DND-41 (cell line): Measurements from ENCODE around the gene INSYN2A.

ENCODE experiments used
- CTCF ChIP-seq: IDR thresholded peaks from 2 replicates; pipeline ENCODE4 v1.5.1; 2012; ENCODE audit warnings: borderline replicate concordance, low read length, moderate library complexity, mild to moderate bottlenecking; ENCODE audit not compliant: poor library complexity, severe bottlenecking; ENCODE audit errors: extremely low read depth
- EZH2 ChIP-seq: IDR thresholded peaks from 3 replicates; pipeline ENCODE4 v1.6.1; 2012; ENCODE audit warnings: borderline replicate concordance, low read depth, mild to moderate bottlenecking, moderate library complexity, low read length, inconsistent platforms; ENCODE audit not compliant: severe bottlenecking

GRCh38 chr10:127194111-127194510 lies 2.3 kb downstream of the INSYN2A start:
- no peak for TF ChIP-seq CTCF
- TF ChIP-seq EZH2: no peak
